OCI-LY7 (cell line): ENCODE data around the gene SLC6A12.

ENCODE experiments used
- CTCF ChIP-seq: fragments of 200-600 bp; sonication (generic); conservative IDR thresholded peaks from 2 replicates; pipeline ENCODE4 v1.5.1; 2014; ENCODE audit warnings: mild to moderate bottlenecking, antibody characterized with exemption, low read length, moderate library complexity, mixed read lengths
- EZH2phosphoT487 ChIP-seq: fragments of 200-600 bp; sonication (generic); IDR thresholded peaks from 2 replicates; pipeline ENCODE4 v1.6.1; 2018; ENCODE audit warnings: low read depth, borderline replicate concordance, mild to moderate bottlenecking, mixed run types, antibody characterized with exemption, low read length, moderate library complexity, mixed read lengths

- TF ChIP-seq CTCF (no peak), EZH2phosphoT487 (no peak)
Observed at GRCh38 chr12:170371-171225, 43.4 kb downstream of the SLC6A12 start.
